Stimulated activated CD4-positive, alpha-beta T cell treated with anti-CD3 and anti-CD28 coated beads, Interleukin-2, amount 100 ng/mL, for 24 hours (primary cell): ENCODE data around the gene STAP2.
A peak's percentile ranks its signal among the peaks of the same experiment; 100 is the strongest.
"Not testable (repeated sequence)": the region's sequence is repeated elsewhere in the genome, so short reads cannot be mapped to it uniquely, and the experiment has no call there.

Experiments
- DNase-seq, 2 donors: peaks; one replicate each; pipeline ENCODE4 v3.0.0-alpha.2; 2020

STAP2 gene

DNA sequence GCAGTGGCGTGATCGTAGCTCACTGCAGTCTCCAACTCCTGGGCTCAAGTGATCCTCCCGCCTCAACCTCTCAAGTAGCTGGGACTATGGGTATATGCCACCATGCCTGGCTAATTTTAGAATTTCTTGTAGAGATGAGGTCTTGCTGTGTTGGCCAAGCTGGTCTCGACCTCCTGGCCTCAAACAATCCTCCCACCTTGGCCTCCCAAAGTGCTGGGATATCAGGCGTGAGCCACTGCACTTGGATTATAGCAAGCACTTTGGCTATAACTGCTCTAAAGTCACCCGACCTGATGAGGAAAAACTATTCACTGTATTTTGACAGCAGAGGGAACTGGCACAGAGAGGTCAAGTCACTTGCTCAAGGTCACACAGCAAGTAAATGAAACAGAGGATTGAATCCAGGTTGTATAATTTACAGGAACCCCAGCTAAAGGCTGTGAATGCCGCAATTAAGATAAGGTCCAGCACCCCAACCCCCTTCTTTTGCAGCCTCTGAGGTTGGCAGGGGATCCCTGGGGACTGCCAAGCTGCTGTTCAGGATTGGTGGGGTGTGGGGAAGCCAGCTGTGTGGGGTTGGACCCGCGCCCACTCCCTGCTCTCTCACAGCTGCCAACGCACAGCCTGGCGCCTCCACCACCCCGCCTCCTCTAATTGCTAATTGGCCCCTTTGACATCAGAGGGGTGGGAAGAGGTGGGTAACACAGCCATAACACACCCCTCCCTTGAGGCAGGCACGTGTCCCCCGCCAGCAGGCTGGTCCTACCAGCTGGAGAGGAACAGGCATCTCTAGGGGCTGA lies 42.5 kb downstream of the STAP2 start:
- no peak for DNase-seq

DNA sequence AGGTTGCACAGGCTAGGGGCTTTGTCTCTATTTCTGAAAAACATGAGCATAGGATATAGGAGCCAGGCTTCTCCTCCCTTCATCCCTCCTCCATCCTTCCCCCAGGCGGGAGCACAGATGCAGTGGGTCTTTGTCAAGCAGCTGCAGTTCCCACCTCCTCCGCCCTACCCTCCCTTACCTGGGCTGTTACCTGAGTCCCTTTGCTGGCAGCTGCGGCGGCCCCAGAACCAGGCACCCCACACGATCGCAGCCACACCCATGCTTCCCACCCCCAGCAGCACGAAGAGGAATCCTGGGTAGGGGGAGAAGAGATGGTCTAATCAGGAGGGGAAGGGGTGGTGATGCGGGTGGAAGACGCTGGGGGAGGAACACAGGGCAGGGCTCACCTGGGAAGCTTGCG lies 44.2 kb downstream of the STAP2 start:
- DNase-seq: no peak

DNA sequence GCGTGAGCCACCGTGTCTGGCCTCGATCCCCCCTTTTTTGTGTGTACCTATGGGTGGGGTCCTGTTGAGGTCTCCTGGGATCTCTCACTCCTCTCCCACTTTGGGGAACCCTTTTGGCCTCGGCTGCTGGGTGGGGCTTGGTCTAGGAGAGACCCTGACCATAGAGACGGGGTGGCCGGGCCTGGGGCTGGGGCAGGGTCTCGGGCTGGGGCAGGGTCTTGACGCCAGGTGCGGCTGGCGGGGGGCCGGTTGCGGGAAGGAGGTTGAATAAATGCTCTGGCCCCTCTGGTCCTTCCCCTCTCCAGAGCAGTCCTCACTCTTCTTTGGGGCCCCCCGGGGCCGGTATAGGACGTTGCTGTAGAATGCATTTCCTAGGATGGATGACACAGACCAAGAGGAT lies 46.1 kb downstream of the STAP2 start:
- no peak for DNase-seq

- no peak for DNase-seq
Observed at GRCh38 chr19:4291184-4291732, 47.4 kb downstream of the STAP2 start.

DNA sequence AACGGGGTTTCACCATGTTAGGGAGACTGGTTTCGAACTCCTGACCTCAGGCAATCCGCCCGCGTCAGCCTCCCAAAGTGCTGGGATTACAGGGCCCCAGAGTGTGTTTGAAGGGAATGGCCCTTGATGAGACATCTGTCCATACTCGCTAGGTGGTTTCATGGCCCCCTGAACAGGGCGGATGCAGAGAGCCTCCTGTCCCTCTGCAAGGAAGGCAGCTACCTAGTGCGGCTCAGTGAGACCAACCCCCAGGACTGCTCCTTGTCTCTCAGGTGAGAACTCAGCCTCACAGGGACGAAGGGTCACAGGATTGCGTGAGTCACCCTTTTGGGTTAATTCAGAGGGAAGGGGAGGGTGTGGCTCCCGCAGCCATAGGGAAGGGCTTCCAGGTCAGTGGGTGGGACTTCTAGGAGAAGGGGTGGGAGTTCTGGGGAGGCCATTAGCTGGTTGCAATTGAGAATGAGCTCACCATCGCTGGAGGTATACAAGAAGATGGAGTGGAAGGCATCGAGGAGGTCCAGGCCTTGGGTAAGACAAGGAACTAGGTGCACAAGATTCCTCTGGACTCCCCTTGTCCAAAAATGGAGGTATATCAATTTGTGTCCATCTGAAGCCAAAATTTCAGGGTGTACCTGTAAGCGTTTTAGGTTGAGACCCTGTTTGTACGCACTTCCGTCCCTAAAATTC lies 50.4 kb downstream of the STAP2 start:
- no peak for DNase-seq

GRCh38 chr19:4286141-4286540 lies 52.5 kb downstream of the STAP2 start:
- DNase-seq: not testable (repeated sequence)

GRCh38 chr19:4284974-4285373 lies 53.7 kb downstream of the STAP2 start:
- no peak for DNase-seq

GRCh38 chr19:4284176-4284958 lies 54.3 kb downstream of the STAP2 start:
- peak in 1 of 2 donors; percentile 23 for DNase-seq

DNA sequence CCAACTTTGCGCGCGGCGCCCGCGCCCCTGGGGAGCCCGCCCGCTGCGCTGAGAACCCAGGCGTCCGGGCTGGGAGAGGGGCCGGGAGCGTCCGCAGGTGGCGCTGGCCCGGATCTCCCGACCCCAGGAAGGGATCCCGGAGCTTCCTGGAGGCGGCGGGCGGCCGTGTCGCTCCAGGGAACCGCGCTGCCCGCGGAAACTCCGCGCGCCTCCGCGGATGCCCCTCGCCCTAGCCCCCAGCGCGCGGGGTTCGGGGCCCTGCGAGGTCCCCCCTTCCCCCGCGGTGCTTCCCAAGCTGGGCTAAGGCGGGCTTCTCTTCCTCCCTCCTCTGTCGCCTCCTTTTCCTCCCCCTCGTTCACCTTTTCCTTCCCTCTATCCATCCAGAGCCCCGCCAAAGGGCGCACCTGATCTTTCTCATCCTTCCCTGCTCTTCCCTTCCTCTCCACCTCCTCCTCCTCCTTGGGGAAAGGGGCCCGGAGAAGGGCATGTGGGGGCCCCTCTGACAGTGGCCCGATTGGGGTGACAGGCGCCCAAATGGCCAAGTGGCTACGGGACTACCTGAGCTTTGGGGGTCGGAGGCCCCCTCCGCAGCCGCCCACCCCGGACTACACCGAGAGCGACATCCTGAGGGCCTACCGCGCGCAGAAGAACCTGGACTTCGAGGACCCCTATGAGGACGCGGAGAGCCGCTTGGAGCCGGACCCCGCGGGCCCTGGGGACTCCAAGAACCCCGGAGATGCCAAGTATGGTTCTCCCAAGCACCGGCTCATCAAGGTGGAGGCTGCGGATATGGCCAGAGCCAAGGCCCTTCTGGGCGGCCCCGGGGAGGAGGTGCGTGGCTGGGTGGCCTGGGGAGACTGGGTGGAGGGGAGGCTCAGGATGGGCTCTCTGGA lies 58.9 kb downstream of the STAP2 start:
- DNase-seq: no peak

DNA sequence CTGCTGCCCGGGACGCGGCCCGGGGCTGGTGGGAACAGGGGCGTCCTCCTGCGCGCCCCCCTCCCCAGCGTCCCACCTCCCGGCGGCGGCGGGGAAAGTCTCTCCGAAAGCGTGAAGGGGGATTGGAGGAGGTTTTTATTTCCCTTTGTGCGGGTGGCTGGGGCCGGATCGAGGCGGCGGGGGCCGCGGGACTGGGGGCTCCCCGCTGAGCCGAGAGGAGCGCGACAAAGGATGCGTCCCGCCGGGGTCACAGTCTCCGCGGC lies 59.4 kb downstream of the STAP2 start:
- DNase-seq: no peak

DNA sequence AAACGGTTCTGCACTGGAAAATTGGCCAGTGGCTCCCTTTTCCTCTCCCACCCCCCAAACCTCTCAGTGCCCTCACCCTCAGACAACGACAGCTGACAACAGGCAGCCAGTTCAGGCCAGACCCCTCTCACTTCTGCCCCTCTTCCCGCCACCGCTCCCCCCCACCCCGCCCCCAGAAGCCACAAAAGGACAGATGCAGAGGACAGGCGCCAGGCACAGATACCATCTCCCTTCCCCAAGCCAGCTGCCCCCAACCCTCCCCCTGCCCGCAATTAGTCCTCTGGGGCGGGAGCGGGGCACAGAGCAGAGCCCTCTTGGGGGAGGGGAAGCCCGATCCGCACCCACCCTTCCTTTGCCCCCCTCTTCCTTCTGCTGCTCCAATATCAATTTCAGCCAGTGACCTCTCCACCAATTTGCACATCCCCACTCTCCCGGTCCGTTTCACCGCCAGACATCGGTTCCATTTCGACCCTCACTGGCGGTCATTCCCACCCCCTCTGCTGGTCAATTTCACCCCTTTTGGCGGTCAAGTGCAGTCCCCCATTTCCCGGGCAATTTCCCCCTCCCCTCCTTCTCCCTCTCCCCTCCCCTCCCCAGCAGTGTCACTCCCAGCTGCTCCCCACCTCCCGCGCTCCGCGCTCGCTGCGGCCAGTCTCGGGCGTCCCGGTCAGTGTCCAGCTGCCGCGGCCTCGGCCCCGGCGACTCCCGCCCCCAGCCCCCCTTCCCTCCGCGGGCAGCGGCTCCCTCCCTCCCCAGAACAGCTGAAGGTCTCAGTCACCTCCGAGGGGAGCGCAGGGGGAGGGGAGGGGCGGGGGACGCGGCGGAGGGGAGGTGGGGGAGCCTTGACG lies 60.0 kb downstream of the STAP2 start, which contains the start of gene SHD:
Gene SHD, plus strand, starts transcription at position 848 of the 848 bp plus-strand sequence. CDS start 798 bp downstream, outside the sequence.
- no peak for DNase-seq

DNA sequence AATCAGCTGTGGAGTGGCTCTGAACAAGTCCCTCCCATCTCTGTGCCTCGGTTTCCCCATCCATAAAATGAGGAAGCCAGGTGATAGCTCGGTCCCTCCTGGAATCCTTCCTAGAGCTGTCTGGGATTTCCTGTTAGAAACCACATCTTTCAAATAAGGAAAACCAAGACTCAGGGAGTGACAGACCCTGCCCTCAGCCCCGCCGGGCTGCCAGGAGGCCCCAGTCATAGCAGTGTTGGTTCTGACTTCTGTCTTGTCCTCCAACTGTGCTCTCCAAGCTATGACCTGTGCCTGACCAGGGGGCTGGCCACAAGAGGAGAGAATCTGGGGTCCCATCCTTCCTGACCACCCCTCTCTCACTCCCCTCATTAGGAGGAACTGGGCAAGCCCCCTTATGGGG lies 60.6 kb downstream of the STAP2 start:
- no peak for DNase-seq

GRCh38 chr19:4277191-4277696 lies 61.4 kb downstream of the STAP2 start:
- DNase-seq: no peak

- not testable (repeated sequence) for DNase-seq
Observed at GRCh38 chr19:4274321-4274686, 64.3 kb downstream of the STAP2 start.
